NCI-H2081 treated with DMSO at 0.1 percent for 48 hours (cell line): ENCODE measurements around the gene SLC25A22.

ENCODE experiments used
- DNase-seq: peaks from one replicate; lab custom pipeline; 2025; lab: John Stamatoyannopoulos, UW

SLC25A22 gene

GRCh38 chr11:803467-803742 lies 5.3 kb upstream of the SLC25A22 start:
- DNase-seq = no peak

- no peak for DNase-seq
These were observed 4.8 kb upstream of the SLC25A22 start for GRCh38 chr11:802693-803466.

GRCh38 chr11:802018-802617 lies 4.0 kb upstream of the SLC25A22 start:
- DNase-seq = no peak

- no peak for DNase-seq
These were observed 3.2 kb upstream of the SLC25A22 start for GRCh38 chr11:801097-801780.

- no peak for DNase-seq
These were observed 2.4 kb upstream of the SLC25A22 start for GRCh38 chr11:800473-800872.

- no peak for DNase-seq
These were observed 1.7 kb upstream of the SLC25A22 start for GRCh38 chr11:799641-800316.

- DNase-seq = peak; percentile 35
These were observed 587 bp downstream of the SLC25A22 start for GRCh38 chr11:797296-798092.

GRCh38 chr11:796565-797295 lies 1.4 kb downstream of the SLC25A22 start:
- DNase-seq = no peak

GRCh38 chr11:795634-796564 lies 2.2 kb downstream of the SLC25A22 start:
- DNase-seq = no peak

- no peak for DNase-seq
These were observed 3.1 kb downstream of the SLC25A22 start for GRCh38 chr11:794766-795633.

GRCh38 chr11:794013-794765 lies 3.9 kb downstream of the SLC25A22 start:
- no peak for DNase-seq

GRCh38 chr11:793556-793955 lies 4.5 kb downstream of the SLC25A22 start:
- no peak for DNase-seq

- no peak for DNase-seq
These were observed 5.2 kb downstream of the SLC25A22 start for GRCh38 chr11:792873-793272.

- no peak for DNase-seq
These were observed 5.6 kb downstream of the SLC25A22 start for GRCh38 chr11:792535-792821.

GRCh38 chr11:791658-792534 lies 6.2 kb downstream of the SLC25A22 start:
- DNase-seq = no peak

- DNase-seq = no peak
These were observed 7.1 kb downstream of the SLC25A22 start for GRCh38 chr11:790721-791564.

- no peak for DNase-seq
These were observed 8.1 kb downstream of the SLC25A22 start, which contains the start of gene CEND1 for GRCh38 chr11:789943-790342. Gene CEND1, minus strand, starts transcription at chr11:790090. Its CDS starts 1,514 bp downstream, at chr11:788576.
